ENCODE data around the gene ETV6.

Gene ETV6

GRCh38 chr12:11689591-11690186 is 40.2 kb downstream of the ETV6 start:
- in situ Hi-C loops (cut with MboI; ENCODE audit: low sequenced_read_pairs), result no loop called here

GRCh38 chr12:11693067-11693466 is 43.6 kb downstream of the ETV6 start:
- in situ Hi-C loops (cut with MboI; ENCODE audit: low sequenced_read_pairs), result no loop called here

DNA sequence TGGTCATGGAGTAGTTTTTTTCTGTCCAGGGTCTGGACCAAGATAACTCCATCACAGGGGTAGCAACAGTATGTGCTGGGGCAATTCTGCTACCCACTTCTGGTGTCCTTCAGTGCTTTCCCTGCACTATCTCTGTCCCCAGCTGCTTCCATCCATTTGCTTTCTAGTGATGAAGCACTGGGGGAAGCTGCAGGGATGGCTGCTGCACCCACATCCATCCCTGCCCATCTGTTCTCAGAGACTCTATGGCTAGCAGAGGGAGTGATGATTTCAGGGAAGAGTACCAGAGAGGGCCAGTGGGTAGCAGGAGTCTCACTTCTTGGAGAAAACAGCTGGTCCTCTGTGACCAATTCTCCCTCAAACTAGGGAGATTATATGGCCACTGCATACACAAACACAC is 44.1 kb downstream of the ETV6 start:
- in situ Hi-C loops (cut with MboI; ENCODE audit: low sequenced_read_pairs), result no loop called here

DNA sequence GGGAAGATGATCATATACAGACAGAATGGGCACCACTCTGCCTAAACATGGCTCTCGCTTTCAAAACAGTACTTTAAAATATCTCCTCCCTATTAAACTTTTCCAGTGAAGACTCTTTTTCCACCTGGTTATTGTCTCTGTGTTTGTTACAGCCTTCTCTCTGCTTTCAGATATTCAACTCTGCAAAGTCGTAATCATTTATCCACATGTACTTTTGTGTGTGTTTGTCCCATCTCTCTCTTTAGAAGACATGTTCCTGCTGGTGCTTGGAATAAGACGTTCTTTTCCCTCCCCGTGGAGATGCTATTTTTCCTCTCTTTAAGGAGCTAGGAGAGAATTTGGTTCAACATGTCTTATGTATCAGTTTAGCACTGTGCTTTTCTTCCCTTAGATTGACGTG is 45.1 kb downstream of the ETV6 start:
- in situ Hi-C loops (cut with MboI; ENCODE audit: low sequenced_read_pairs), result no loop called here

GRCh38 chr12:11695321-11695720 is 45.8 kb downstream of the ETV6 start:
- in situ Hi-C loops (cut with MboI; ENCODE audit: low sequenced_read_pairs), result no loop called here

DNA sequence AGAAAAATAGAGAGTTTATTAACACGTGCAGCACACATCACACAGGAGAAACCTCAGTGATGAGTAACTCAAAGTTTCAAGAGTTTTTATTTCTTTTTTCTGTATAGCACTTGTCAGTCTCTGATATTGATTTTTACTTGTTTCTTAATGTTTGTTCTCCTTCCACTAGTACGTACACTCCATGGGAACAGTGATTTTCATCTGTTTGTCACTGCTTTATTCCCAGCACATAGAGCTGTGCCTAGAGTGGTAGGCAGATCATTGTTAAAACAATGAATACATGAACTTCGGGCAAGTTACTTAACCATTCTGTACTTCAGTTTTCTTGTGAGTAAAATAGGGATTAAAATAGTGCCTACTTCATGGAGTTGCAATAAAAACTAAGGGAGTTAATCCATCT is 46.6 kb downstream of the ETV6 start:
- in situ Hi-C loops (cut with MboI; ENCODE audit: low sequenced_read_pairs), result no loop called here

DNA sequence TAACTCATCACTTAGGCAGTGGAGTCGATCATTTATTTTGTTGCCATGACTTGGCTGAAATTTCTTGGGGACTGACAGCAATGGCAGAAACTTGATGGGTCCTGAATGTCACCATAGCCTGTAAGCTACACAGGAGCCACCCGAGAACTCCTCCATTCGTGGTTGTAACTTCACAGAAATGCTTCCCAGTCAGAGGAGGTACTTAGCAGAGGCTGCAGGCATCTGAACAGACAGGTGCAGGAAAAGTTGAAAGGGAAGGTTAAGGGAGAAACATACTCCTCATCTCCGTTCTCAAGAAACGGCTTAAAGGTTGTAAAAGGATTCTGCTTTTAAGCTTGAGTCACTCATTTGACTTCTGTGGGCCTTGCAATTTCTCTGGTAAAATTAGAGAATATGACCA is 47.7 kb downstream of the ETV6 start:
- in situ Hi-C loops (cut with MboI; ENCODE audit: low sequenced_read_pairs), result no loop called here

GRCh38 chr12:11697670-11698387 is 48.4 kb downstream of the ETV6 start:
- in situ Hi-C loops (cut with MboI; ENCODE audit: low sequenced_read_pairs), result no loop called here

GRCh38 chr12:11698729-11699128 is 49.3 kb downstream of the ETV6 start:
- in situ Hi-C loops (cut with MboI; ENCODE audit: low sequenced_read_pairs), result no loop called here

GRCh38 chr12:11701433-11701832 is 52.0 kb downstream of the ETV6 start:
- in situ Hi-C loops (cut with MboI; ENCODE audit: low sequenced_read_pairs), result no loop called here

DNA sequence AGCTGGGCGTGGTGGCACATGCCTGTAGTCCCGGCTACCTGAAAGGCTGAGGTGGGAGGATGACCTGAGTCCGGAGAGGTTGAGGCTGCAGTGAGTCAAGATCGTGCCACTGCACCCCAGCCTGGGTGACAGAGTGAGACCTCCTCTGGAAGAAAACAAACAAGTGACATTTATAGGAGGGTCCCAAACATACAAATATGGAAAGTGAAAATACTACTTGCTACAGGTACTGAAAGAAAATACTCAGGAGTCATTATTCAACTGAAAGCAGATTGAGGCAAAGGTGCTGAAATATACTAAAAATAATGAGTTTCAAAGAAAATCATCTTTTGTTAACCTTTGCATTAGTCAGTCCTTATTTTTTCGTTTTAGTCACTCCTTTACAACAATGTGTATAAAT is 53.5 kb downstream of the ETV6 start:
- in situ Hi-C loops (cut with MboI; ENCODE audit: low sequenced_read_pairs), result no loop called here

DNA sequence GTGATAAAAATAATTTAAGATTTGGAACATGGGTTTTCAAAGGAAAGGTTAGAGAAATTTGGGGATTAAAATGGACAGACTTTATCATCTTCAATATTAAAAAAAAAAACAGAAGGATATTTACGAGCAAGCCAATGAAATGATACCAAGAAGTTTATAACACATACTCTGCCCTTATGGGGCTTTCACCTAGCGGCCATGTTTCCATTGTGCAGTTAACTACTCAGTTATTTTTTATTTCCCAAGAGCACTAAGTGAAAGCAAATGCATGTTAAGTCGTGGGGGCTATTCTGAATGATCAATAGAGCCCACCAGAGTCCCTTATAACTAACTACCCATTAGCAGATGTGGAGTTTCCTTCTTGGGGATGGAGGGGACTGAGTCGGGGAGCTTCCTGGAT is 53.9 kb downstream of the ETV6 start:
- in situ Hi-C loops (cut with MboI; ENCODE audit: low sequenced_read_pairs), result no loop called here

GRCh38 chr12:11704089-11704488 is 54.6 kb downstream of the ETV6 start:
- in situ Hi-C loops (cut with MboI; ENCODE audit: low sequenced_read_pairs), result no loop called here

DNA sequence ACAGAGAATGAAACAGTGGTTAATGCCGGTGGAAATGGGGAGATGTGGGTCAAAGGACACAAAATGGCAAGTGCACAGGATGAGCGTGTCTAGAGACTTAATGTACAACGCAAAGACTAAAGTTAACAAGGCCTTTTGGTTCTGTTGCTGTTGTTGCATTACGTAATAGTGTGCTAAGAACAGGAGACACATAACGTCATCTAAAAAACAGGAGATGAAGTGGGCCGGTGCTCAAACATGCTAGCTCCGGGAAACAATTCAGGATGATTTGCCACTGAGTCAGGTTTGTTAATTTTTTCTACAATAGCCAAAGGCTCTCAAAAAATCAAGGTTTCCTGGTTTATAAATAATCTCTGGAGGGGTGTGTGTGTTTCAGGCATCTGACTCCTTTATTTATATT is 55.5 kb downstream of the ETV6 start:
- in situ Hi-C loops (cut with MboI; ENCODE audit: low sequenced_read_pairs), result no loop called here

GRCh38 chr12:11706509-11707379 is 57.3 kb downstream of the ETV6 start:
- in situ Hi-C loops (cut with MboI; ENCODE audit: low sequenced_read_pairs), result no loop called here

- in situ Hi-C loops (cut with MboI; ENCODE audit: low sequenced_read_pairs), result no loop called here
These were observed 58.1 kb downstream of the ETV6 start for GRCh38 chr12:11707535-11707934.

GRCh38 chr12:11709513-11709912 is 60.0 kb downstream of the ETV6 start:
- in situ Hi-C loops (cut with MboI; ENCODE audit: low sequenced_read_pairs), result no loop called here

- in situ Hi-C loops (cut with MboI; ENCODE audit: low sequenced_read_pairs), result no loop called here
These were observed 61.0 kb downstream of the ETV6 start for GRCh38 chr12:11710431-11710830.

GRCh38 chr12:11710906-11711305 is 61.4 kb downstream of the ETV6 start:
- in situ Hi-C loops (cut with MboI; ENCODE audit: low sequenced_read_pairs), result no loop called here

- in situ Hi-C loops (cut with MboI; ENCODE audit: low sequenced_read_pairs), result no loop called here
These were observed 62.3 kb downstream of the ETV6 start for GRCh38 chr12:11711651-11712327.

DNA sequence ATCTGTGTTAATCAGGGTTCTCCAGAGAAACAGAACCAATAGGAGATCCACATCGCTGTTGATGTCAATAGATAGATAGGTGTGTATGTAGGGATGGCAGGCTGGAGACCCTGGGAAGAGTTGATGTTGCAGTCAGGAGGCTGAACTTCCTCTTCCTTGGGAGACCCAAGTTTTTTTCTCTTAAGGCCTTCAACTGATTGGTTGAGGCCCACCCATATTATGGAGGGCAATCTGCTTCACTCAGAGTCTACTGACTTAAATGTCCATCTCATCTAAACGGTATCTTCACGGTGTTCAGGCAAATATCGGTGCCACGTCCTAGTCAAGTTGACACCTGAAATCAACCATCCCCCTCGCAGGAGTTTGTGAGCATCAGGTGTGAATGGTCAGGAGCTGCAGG is 63.0 kb downstream of the ETV6 start:
- in situ Hi-C loops (cut with MboI; ENCODE audit: low sequenced_read_pairs), result no loop called here
